ENCODE measurements around the gene TMEM163. TPM values are rescaled to one million over a fixed set of nuclear protein-coding genes. Genes with fewer than 3 reads are reported as not detected.

TMEM163 gene
- total RNA-seq, 3 donors from 2014 or later = 0.41 to 1.5 (median 0.60) TPM

DNA sequence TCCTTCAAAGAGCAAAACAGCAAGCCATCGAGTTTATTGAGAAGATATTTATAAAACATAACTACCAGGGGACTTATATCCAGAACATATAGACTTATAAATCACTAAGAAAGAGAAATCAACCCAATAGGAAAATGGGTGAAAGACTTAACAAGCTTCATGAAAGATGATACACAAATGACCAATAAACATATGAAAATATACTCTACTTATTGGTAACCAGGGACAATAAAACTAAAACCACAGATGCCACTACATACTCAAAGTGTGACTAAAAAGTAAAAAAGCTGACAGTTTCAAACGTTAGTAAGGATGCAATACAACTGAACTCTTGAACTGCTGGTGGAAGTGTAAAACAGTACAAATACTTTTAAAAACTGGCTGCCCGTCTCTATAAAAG, 154.3 kb downstream of the TMEM163 start:
- H3K4me1 ChIP-seq (ENCODE audit: low read depth) = no peaks in the 10 kb centered on the region
- H3K9me3 ChIP-seq = no peaks in the 10 kb centered on the region
- no peak for TF ChIP-seq CTCF (IDR thresholded peaks at IDR 0.05)
- H3K36me3 ChIP-seq (ENCODE audit: low read depth) = no peaks in the 10 kb centered on the region
- DNase-seq = no peak
- ATAC-seq = no peak
- no peak overlapping the region for H3K4me3 ChIP-seq
- intact Hi-C loops (cut with DNase I, micrococcal nuclease) = no loop called here

- H3K9me3 ChIP-seq = no peaks in the 10 kb centered on the region
- TF ChIP-seq CTCF (IDR thresholded peaks at IDR 0.05) = no peak
- no peaks in the 10 kb centered on the region for H3K36me3 ChIP-seq (ENCODE audit: low read depth)
- DNase-seq (no peak), ATAC-seq (no peak)
- H3K4me3 ChIP-seq = no peak overlapping the region
- intact Hi-C loops (cut with DNase I, micrococcal nuclease) = no loop called here
- H3K4me1 ChIP-seq (ENCODE audit: low read depth) = no peaks in the 10 kb centered on the region
Observed at GRCh38 chr2:134558208-134558830, 160.5 kb downstream of the TMEM163 start.

GRCh38 chr2:134555411-134555810, 163.4 kb downstream of the TMEM163 start:
- H3K4me1 ChIP-seq (ENCODE audit: low read depth) = no peaks in the 10 kb centered on the region
- H3K4me3 ChIP-seq = no peak overlapping the region
- TF ChIP-seq CTCF (IDR thresholded peaks at IDR 0.05) = no peak
- H3K36me3 ChIP-seq (ENCODE audit: low read depth) = no peaks in the 10 kb centered on the region
- no peak for DNase-seq
- no peaks in the 10 kb centered on the region for H3K9me3 ChIP-seq
- no peak for ATAC-seq
- intact Hi-C loops (cut with DNase I, micrococcal nuclease) = no loop called here

- Histone ChIP-seq H3K36me3 (ENCODE audit: low read depth) (no peaks in the 10 kb centered on the region), H3K4me1 (ENCODE audit: low read depth) (no peaks in the 10 kb centered on the region), H3K4me3 (no peak overlapping the region), H3K9me3 (no peaks in the 10 kb centered on the region)
- TF ChIP-seq CTCF (IDR thresholded peaks at IDR 0.05) = no peak
- DNase-seq (no peak), ATAC-seq (no peak)
- intact Hi-C loops (cut with DNase I, micrococcal nuclease) = no loop called here
Observed at GRCh38 chr2:134553657-134554056, 165.1 kb downstream of the TMEM163 start.

DNA sequence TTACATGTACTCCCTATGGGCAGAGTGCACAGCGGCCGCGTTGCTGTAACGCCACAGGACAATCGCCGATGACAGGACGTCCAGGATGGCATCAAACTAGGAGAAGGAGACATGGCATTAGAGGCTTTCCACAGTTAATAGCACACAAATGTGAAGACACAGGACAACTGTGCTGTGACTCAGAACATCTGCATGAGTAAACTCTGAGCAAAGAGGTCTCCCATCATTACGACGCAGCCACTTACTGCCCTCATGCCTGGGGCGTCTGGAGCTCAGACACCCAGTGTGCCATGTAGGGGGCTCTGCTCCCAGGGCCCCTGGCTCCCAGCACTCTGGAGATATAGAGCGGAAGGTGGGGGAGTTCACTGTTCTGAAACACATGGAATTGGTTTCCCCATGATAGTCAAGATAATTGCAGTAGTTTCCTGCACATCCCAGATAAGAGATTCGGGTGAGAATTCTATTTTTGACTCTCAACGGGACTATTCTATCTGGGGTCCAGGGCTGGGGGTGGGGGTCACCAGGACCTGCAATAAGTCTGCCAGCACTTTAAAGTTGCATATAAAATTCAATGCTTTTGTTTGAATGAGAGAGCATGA, 168.1 kb downstream of the TMEM163 start:
- no peaks in the 10 kb centered on the region for H3K4me1 ChIP-seq (ENCODE audit: low read depth)
- H3K36me3 ChIP-seq (ENCODE audit: low read depth) = no peaks in the 10 kb centered on the region
- intact Hi-C loops (cut with DNase I, micrococcal nuclease) = no loop called here
- ATAC-seq (no peak), DNase-seq (no peak)
- TF ChIP-seq CTCF (IDR thresholded peaks at IDR 0.05) = no peak
- H3K9me3 ChIP-seq = no peaks in the 10 kb centered on the region
- H3K4me3 ChIP-seq = no peak overlapping the region
